ENCODE data around the gene TP53I11. TPM values are rescaled to one million over a fixed set of nuclear protein-coding genes. Genes with fewer than 3 reads are reported as not detected.

The TP53I11 gene
- total RNA-seq, 1 donor from 2014 or later: 36.9 TPM

GRCh38 chr11:44885065-44885810, 65.4 kb downstream of the TP53I11 start:
- DNase-seq: peak; percentile 39

DNA sequence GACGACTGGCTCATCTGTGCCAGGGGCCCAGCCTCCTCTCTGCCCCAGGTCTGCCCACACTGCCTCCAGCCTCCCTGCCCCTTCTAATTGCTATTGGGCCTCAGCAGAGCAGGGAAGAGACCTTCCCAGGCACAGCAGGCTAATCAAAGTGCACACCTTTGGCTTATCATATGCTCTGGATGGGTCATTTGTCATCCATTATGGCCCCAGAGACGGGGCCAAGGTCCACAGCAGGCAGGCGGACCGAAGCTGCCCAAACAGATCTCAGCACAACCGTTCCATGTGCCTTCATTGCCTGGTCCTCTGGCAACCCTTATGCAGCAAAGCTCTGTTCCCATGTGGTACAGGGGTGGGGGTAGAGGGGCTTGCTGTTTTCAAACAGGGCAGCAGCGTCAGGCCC, 66.6 kb downstream of the TP53I11 start:
- no peak for DNase-seq

GRCh38 chr11:44883277-44883676, 67.4 kb downstream of the TP53I11 start:
- DNase-seq: no peak

Other genes with a start within 250 kb of the TP53I11 start
- gene TSPAN18, start 223.9 kb downstream of the TP53I11 start, total RNA-seq: 23.2 TPM
- 32.8 TPM for gene PRDM11, start 195.8 kb upstream of the TP53I11 start, total RNA-seq